Measurements from ENCODE around the gene DVL1. TPM values are rescaled to one million over a fixed set of nuclear protein-coding genes. Genes with fewer than 3 reads are reported as not detected.

Gene DVL1
- total and polyA plus RNA-seq, 12 donors: 64.7 to 153 (median 79.7) TPM

DNA sequence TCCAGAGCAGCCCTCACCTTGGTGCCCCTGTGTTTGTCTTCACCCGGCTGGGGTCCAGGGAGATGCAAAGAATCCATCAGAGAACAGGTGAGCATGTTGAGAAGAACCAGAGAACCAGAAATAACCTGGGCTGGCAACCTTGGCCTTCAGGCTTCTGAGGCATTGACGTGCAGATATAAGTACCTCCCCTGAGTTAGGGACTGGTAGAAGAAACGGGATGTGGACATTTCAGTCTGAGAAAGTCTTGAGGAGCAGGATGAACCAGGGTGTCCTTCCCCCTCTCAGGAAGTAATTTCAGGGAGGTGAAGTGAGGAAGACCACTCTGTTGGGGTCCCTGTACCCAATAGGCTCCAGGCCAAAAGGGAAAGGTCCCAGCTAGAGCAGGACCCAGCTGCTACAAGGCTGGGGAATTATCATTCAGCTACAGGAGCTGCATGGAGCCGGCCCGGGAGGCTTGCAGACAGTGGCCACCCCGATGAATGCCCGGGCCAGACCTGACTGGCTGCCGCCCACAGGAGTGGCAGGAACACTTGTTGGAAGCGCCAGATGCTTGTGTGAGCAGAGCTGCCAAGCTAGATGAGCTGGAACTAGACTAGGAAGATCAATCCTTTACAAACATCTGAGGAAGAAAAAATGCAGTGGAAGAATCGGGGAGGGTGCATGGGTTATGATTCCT is 27.5 kb upstream of the DVL1 start:
- peaks cover 16 to 40% (median 33%) of the 10 kb centered on the region in 9 donors for H3K4me1 ChIP-seq
- no peaks in the 10 kb centered on the region for H3K9me3 ChIP-seq
- H3K27me3 ChIP-seq: no peaks in the 10 kb centered on the region
- peak overlapping the region in 3 of 10 donors; percentile 95 to 99 (median 97) for H3K27ac ChIP-seq
- intact Hi-C loops (cut with DNase I): loop anchor here in 1 of 10 donors (10.0 kb wide), 1 partner anchor 128 kb away; no protein-coding TSS in a partner anchor
- WGBS, 2 donors: 92% methylated on average over 10 of the region's 10 CpGs
- H3K36me3 ChIP-seq: peaks cover 0 to 26% (median 0%) of the 10 kb centered on the region in 9 donors
- no peak for ATAC-seq
- H3K4me3 ChIP-seq: no peak overlapping the region
- DNase-seq: no peak
- no peak for TF ChIP-seq CTCF (IDR thresholded peaks at IDR 0.05)

- H3K27ac ChIP-seq: peak within 1 kb of the TSS; percentile 79 to 99 (median 96)
- peak; percentile 96 to 99 for DNase-seq
- H3K27me3 ChIP-seq: no peaks in the 10 kb centered on the region
- peak; percentile 93 to 98 (median 97) for ATAC-seq
- peak within 1 kb of the TSS; percentile 76 to 100 (median 93) for H3K4me3 ChIP-seq
- WGBS, 2 donors: 0% methylated on average over 80 to 85 of the region's 85 CpGs
- intact Hi-C loops (cut with DNase I): loop anchor here in 2 of 10 donors (1.0 to 10.0 kb wide), 2 partner anchors 32 to 130 kb away; partner anchors contain the start of gene MRPL20 (in 1 of the 2)
- H3K36me3 ChIP-seq: peaks cover 0 to 19% (median 0%) of the 10 kb centered on the region in 9 donors
- H3K4me1 ChIP-seq: peaks cover 16 to 45% (median 38%) of the 10 kb centered on the region in 9 donors
- no peaks in the 10 kb centered on the region for H3K9me3 ChIP-seq
- peak in 7 of 9 donors; percentile 27 to 54 (median 31) for TF ChIP-seq CTCF (IDR thresholded peaks at IDR 0.05)
Observed at GRCh38 chr1:1374929-1375662, 25.9 kb upstream of the DVL1 start, which contains the start of gene AURKAIP1. AURKAIP1 (minus strand) TSS chr1:1375207; CDS start chr1:1374756, 451 bp downstream.

- peak overlapping the region; percentile 76 to 100 (median 93) for H3K4me3 ChIP-seq
- peaks cover 16 to 45% (median 38%) of the 10 kb centered on the region in 9 donors for H3K4me1 ChIP-seq
- WGBS, 2 donors: 1% methylated on average over 21 to 24 of the region's 24 CpGs
- no peak for TF ChIP-seq CTCF (IDR thresholded peaks at IDR 0.05)
- intact Hi-C loops (cut with DNase I): loop anchor here in 1 of 10 donors (10.0 kb wide), 1 partner anchor 130 kb away; no protein-coding TSS in a partner anchor
- peak overlapping the region; percentile 79 to 99 (median 96) for H3K27ac ChIP-seq
- H3K9me3 ChIP-seq: no peaks in the 10 kb centered on the region
- no peaks in the 10 kb centered on the region for H3K27me3 ChIP-seq
- DNase-seq: peak in 1 of 2 donors; percentile 46
- H3K36me3 ChIP-seq: peaks cover 0 to 19% (median 0%) of the 10 kb centered on the region in 9 donors
- no peak for ATAC-seq
Observed at GRCh38 chr1:1374589-1374928, 25.3 kb upstream of the DVL1 start.
